Lower leg skin (tissue), 3 donors: ENCODE measurements around the gene CALML3.

Experiments used
- POLR2A ChIP-seq, 2 donors: fragments of 450-650 bp; IDR thresholded peaks; one replicate each; pipeline ENCODE4 v1.6.1; 2016 to 2017; ENCODE audit warnings: antibody characterized with exemption in 2 of 2, mild to moderate bottlenecking in 1 of 2, moderate library complexity in 1 of 2
- TF ChIP-seq, protein P1 (sequence below), 3 donors: fragments of 450-650 bp; IDR thresholded peaks; one replicate each; pipeline ENCODE4 v1.5.1; 2016; ENCODE audit warnings: antibody characterized with exemption in 3 of 3, mild to moderate bottlenecking in 3 of 3, moderate library complexity in 2 of 3

DNA sequence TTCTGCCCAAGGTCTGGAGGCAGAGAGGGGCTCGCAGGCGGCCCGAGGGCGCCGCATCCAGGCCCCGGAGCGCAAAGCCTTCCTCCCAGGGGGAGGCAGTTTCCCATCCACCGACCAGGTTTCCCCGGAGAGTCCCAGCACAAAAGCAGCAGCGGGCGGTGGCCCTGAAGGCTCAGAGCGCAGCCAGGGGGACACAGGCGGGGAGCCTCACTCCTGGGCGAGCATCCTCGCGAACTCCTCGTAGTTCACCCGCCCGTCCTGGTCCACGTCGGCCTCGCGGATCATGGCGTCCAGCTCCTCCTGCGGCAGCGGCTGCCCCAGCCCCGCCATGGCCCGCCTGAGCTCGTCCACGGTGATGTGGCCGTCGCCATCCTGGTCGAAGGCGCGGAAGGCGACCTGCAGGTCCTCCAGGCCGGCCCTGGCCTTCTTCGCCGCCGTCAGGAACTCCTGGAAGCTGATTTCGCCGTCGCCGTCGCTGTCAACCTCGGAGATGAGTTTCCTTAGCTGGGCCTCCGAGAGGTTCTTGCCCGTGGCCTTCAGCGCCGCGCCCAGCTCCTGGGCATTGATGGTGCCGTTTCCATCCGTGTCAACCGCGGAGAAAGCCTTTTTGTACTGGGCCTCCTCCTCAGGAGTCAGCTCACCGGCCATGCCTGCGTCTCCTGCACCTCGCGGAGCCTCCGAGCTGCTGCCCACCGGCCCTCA is 25.8 kb upstream of the CALML3 start:
- TF ChIP-seq POLR2A (IDR thresholded peaks at IDR 0.05) = no peak
- TF ChIP-seq, protein P1, sequence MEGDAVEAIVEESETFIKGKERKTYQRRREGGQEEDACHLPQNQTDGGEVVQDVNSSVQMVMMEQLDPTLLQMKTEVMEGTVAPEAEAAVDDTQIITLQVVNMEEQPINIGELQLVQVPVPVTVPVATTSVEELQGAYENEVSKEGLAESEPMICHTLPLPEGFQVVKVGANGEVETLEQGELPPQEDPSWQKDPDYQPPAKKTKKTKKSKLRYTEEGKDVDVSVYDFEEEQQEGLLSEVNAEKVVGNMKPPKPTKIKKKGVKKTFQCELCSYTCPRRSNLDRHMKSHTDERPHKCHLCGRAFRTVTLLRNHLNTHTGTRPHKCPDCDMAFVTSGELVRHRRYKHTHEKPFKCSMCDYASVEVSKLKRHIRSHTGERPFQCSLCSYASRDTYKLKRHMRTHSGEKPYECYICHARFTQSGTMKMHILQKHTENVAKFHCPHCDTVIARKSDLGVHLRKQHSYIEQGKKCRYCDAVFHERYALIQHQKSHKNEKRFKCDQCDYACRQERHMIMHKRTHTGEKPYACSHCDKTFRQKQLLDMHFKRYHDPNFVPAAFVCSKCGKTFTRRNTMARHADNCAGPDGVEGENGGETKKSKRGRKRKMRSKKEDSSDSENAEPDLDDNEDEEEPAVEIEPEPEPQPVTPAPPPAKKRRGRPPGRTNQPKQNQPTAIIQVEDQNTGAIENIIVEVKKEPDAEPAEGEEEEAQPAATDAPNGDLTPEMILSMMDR (IDR thresholded peaks at IDR 0.05) = no peak
